ENCODE results near the gene MTMR4.
"Not testable (repeated sequence)": the region's sequence is repeated elsewhere in the genome, so short reads cannot be mapped to it uniquely, and the experiment has no call there.

The MTMR4 gene

GRCh38 chr17:58516644-58517377, 2.4 kb upstream of the MTMR4 start:
- H3K9me3 Mint-ChIP-seq, result no peaks in the 10 kb centered on the region
- peaks cover 10% of the 10 kb centered on the region for H3K27me3 Mint-ChIP-seq
- peaks cover 62% of the 10 kb centered on the region for H3K4me1 Mint-ChIP-seq
- CTCF ChIA-PET, result no interaction called here
- DNase-seq, result peak; percentile 19
- peak overlapping the region; percentile 95 for H3K27ac Mint-ChIP-seq
- peak overlapping the region; percentile 86 for H3K4me3 Mint-ChIP-seq
- H3K36me3 Mint-ChIP-seq, result peaks cover 19% of the 10 kb centered on the region

- H3K9me3 Mint-ChIP-seq, result no peaks in the 10 kb centered on the region
- peaks cover 4% of the 10 kb centered on the region for H3K27me3 Mint-ChIP-seq
- peaks cover 68% of the 10 kb centered on the region for H3K4me1 Mint-ChIP-seq
- no peak for DNase-seq
- peaks cover 35% of the 10 kb centered on the region for H3K36me3 Mint-ChIP-seq
- peak overlapping the region; percentile 67 for H3K27ac Mint-ChIP-seq
- CTCF ChIA-PET, result interaction anchor here (0.7 to 1.3 kb wide), 2 partner anchors 197 to 221 kb away, joined by 3 read pairs; no protein-coding TSS in a partner anchor
- H3K4me3 Mint-ChIP-seq, result peak overlapping the region; percentile 86
Observed at GRCh38 chr17:58515286-58515685, 848 bp upstream of the MTMR4 start.

- CTCF ChIA-PET, result interaction anchor here (1.3 kb wide), 1 partner anchor 197 kb away, joined by 3 read pairs; no protein-coding TSS in a partner anchor
- Mint-ChIP-seq H3K27me3 (peaks cover 4% of the 10 kb centered on the region), H3K27ac (peak overlapping the region; percentile 33), H3K4me1 (peaks cover 68% of the 10 kb centered on the region), H3K4me3 (peak overlapping the region; percentile 86), H3K9me3 (no peaks in the 10 kb centered on the region), H3K36me3 (peaks cover 40% of the 10 kb centered on the region)
- DNase-seq, result no peak
Observed at GRCh38 chr17:58514770-58515157, 326 bp upstream of the MTMR4 start.

- H3K27me3 Mint-ChIP-seq, result peaks cover 4% of the 10 kb centered on the region
- peaks cover 48% of the 10 kb centered on the region for H3K36me3 Mint-ChIP-seq
- H3K4me3 Mint-ChIP-seq, result peak overlapping the region; percentile 84
- no peaks in the 10 kb centered on the region for H3K9me3 Mint-ChIP-seq
- peaks cover 70% of the 10 kb centered on the region for H3K4me1 Mint-ChIP-seq
- peak overlapping the region; percentile 49 for H3K27ac Mint-ChIP-seq
- CTCF ChIA-PET, result interaction anchor here (0.8 kb wide), 1 partner anchor 12 kb away, joined by 3 read pairs; no protein-coding TSS in a partner anchor
- DNase-seq, result peak; percentile 21
Observed at GRCh38 chr17:58513267-58513964, 1.0 kb downstream of the MTMR4 start.

GRCh38 chr17:58510075-58510474, 4.4 kb downstream of the MTMR4 start:
- H3K36me3 Mint-ChIP-seq, result peaks cover 64% of the 10 kb centered on the region
- CTCF ChIA-PET, result no interaction called here
- H3K4me3 Mint-ChIP-seq, result no peak overlapping the region
- H3K27ac Mint-ChIP-seq, result no peak overlapping the region
- H3K9me3 Mint-ChIP-seq, result no peaks in the 10 kb centered on the region
- no peaks in the 10 kb centered on the region for H3K27me3 Mint-ChIP-seq
- no peak for DNase-seq
- peaks cover 57% of the 10 kb centered on the region for H3K4me1 Mint-ChIP-seq

GRCh38 chr17:58508341-58509067, 5.9 kb downstream of the MTMR4 start:
- Mint-ChIP-seq H3K9me3 (no peaks in the 10 kb centered on the region), H3K4me3 (no peak overlapping the region), H3K27me3 (no peaks in the 10 kb centered on the region), H3K4me1 (peaks cover 50% of the 10 kb centered on the region), H3K36me3 (peaks cover 77% of the 10 kb centered on the region), H3K27ac (no peak overlapping the region)
- CTCF ChIA-PET, result no interaction called here
- DNase-seq, result no peak

- Mint-ChIP-seq H3K27ac (no peak overlapping the region), H3K36me3 (peaks cover 77% of the 10 kb centered on the region), H3K27me3 (no peaks in the 10 kb centered on the region), H3K4me3 (no peak overlapping the region), H3K9me3 (no peaks in the 10 kb centered on the region), H3K4me1 (peaks cover 38% of the 10 kb centered on the region)
- no peak for DNase-seq
- CTCF ChIA-PET, result interaction anchor here (0.9 to 1.2 kb wide), 2 partner anchors 12 to 258 kb away, joined by 3 read pairs; no protein-coding TSS in a partner anchor
Observed at GRCh38 chr17:58507123-58507634, 7.3 kb downstream of the MTMR4 start.

GRCh38 chr17:58506354-58507080, 7.9 kb downstream of the MTMR4 start:
- no peak for DNase-seq
- H3K4me1 Mint-ChIP-seq, result peaks cover 33% of the 10 kb centered on the region
- CTCF ChIA-PET, result interaction anchor here (0.6 to 0.9 kb wide), 2 partner anchors 93 to 257 kb away, joined by 3 read pairs; no protein-coding TSS in a partner anchor
- H3K9me3 Mint-ChIP-seq, result no peaks in the 10 kb centered on the region
- no peak overlapping the region for H3K4me3 Mint-ChIP-seq
- peaks cover 72% of the 10 kb centered on the region for H3K36me3 Mint-ChIP-seq
- no peak overlapping the region for H3K27ac Mint-ChIP-seq
- no peaks in the 10 kb centered on the region for H3K27me3 Mint-ChIP-seq

- peaks cover 55% of the 10 kb centered on the region for H3K36me3 Mint-ChIP-seq
- H3K27ac Mint-ChIP-seq, result peak overlapping the region; percentile 45
- DNase-seq, result no peak
- H3K4me3 Mint-ChIP-seq, result no peak overlapping the region
- H3K9me3 Mint-ChIP-seq, result no peaks in the 10 kb centered on the region
- CTCF ChIA-PET, result interaction anchor here (0.6 kb wide), 1 partner anchor 170 kb away, joined by 3 read pairs; no protein-coding TSS in a partner anchor
- H3K4me1 Mint-ChIP-seq, result peaks cover 21% of the 10 kb centered on the region
- no peaks in the 10 kb centered on the region for H3K27me3 Mint-ChIP-seq
Observed at GRCh38 chr17:58504826-58505351, 9.5 kb downstream of the MTMR4 start.

- Mint-ChIP-seq H3K27me3 (no peaks in the 10 kb centered on the region), H3K4me1 (peaks cover 15% of the 10 kb centered on the region), H3K9me3 (no peaks in the 10 kb centered on the region), H3K27ac (no peak overlapping the region), H3K36me3 (peaks cover 52% of the 10 kb centered on the region), H3K4me3 (no peak overlapping the region)
- no peak for DNase-seq
- CTCF ChIA-PET, result no interaction called here
Observed at GRCh38 chr17:58503866-58504265, 10.6 kb downstream of the MTMR4 start.

GRCh38 chr17:58503134-58503533, 11.3 kb downstream of the MTMR4 start:
- H3K27me3 Mint-ChIP-seq, H3K9me3 Mint-ChIP-seq, CTCF ChIA-PET, H3K27ac Mint-ChIP-seq, H3K4me3 Mint-ChIP-seq, DNase-seq: not testable (repeated sequence)
- Mint-ChIP-seq H3K4me1 (peaks cover 14% of the 10 kb centered on the region), H3K36me3 (peaks cover 54% of the 10 kb centered on the region)

- no peak overlapping the region for H3K27ac Mint-ChIP-seq
- no peak overlapping the region for H3K4me3 Mint-ChIP-seq
- no peaks in the 10 kb centered on the region for H3K27me3 Mint-ChIP-seq
- peaks cover 14% of the 10 kb centered on the region for H3K4me1 Mint-ChIP-seq
- peaks cover 52% of the 10 kb centered on the region for H3K36me3 Mint-ChIP-seq
- H3K9me3 Mint-ChIP-seq, result no peaks in the 10 kb centered on the region
- CTCF ChIA-PET, result interaction anchor here (1.1 kb wide), 1 partner anchor 12 kb away, joined by 3 read pairs; no protein-coding TSS in a partner anchor
- DNase-seq, result no peak
Observed at GRCh38 chr17:58501451-58501850, 13.0 kb downstream of the MTMR4 start.

- H3K9me3 Mint-ChIP-seq, result no peaks in the 10 kb centered on the region
- H3K27ac Mint-ChIP-seq, result no peak overlapping the region
- H3K4me1 Mint-ChIP-seq, result peaks cover 7% of the 10 kb centered on the region
- peaks cover 52% of the 10 kb centered on the region for H3K36me3 Mint-ChIP-seq
- CTCF ChIA-PET, result no interaction called here
- H3K27me3 Mint-ChIP-seq, result no peaks in the 10 kb centered on the region
- no peak overlapping the region for H3K4me3 Mint-ChIP-seq
- DNase-seq, result no peak
Observed at GRCh38 chr17:58498177-58498828, 16.1 kb downstream of the MTMR4 start.

Measured in activated naive CD4-positive, alpha-beta T cell treated with anti-CD3 and anti-CD28 coated beads, Interleukin-2, amount 10 ng/mL, durations not matched to agents 7 days and 5 days (primary cell).